NCI-H226 (cell line): ENCODE data around the gene TNIP2.
A peak's percentile ranks its signal among the peaks of the same experiment; 100 is the strongest.

Experiments used
- DNase-seq: peaks from one replicate; pipeline ENCODE4 v3.0.0-alpha.2; 2015

TNIP2 gene, protein sequence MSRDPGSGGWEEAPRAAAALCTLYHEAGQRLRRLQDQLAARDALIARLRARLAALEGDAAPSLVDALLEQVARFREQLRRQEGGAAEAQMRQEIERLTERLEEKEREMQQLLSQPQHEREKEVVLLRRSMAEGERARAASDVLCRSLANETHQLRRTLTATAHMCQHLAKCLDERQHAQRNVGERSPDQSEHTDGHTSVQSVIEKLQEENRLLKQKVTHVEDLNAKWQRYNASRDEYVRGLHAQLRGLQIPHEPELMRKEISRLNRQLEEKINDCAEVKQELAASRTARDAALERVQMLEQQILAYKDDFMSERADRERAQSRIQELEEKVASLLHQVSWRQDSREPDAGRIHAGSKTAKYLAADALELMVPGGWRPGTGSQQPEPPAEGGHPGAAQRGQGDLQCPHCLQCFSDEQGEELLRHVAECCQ

DNA sequence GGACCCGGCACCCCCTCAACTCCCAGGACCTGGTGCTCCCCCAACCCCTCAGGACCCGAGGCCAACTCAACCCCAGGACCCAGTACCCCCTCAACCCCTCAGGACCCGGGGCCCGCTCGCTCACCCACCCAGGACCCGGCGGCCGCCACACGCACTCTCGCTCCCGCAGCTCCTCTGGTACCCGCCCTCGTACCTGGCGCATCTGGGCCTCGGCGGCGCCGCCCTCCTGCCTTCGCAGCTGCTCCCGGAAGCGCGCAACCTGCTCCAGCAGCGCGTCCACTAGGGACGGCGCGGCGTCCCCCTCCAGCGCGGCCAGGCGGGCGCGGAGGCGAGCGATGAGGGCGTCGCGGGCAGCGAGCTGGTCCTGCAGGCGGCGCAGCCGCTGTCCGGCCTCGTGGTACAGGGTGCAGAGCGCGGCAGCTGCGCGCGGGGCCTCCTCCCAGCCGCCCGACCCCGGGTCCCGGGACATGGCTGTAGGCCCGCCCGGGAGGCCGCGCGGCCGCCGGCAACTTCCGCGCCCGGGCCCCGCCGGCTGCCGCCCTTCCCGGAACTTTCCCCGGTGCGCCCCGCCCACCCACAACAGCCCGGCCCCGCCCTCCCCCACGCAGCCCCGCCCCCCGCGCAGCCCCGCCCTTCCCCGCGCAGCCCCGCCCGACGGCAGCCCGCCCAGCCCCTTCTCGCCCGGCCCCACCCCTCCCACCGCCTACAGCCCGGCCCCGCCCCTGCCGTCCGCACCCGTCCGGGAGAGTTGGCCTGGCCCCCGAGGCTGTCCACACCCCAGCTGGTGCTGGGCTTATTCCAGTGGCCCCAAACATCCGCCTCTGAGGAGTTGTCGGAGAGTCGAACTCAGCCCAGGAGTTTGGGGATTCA, at the start of gene TNIP2:
TSS of gene TNIP2 (minus strand) at position 516 of the 870 bp plus-strand sequence. CDS start at position 469, 47 bp downstream.
- DNase-seq, result peak; percentile 65

DNA sequence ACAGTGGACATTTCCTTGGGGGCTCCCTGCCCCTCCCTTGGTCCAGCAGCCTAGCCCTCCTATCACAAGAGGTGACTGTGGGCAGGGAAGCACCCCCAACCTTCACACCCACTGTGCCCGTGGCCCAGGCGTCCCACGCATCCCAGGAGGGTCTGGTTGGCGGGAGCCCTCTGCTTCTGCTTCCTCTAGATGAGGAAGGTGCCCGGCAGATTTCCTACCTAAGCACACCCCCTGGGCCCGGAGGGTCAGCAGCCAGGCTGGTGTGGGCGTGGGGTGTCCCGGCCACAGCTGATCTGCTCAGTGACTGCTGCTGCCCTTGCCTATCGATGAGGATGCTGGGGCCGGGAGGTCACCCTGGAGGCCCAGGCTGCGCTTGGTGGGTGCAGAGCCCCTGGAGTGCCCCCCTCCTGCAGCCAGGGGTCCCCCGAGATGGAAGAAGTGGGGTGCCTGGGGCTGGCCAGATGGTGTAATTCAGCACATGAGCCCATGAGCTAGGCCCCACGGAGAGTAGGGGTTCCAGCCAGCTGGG, 48.9 kb upstream of the TNIP2 start:
- DNase-seq, result no peak

- no peak for DNase-seq
Observed at GRCh38 chr4:2804449-2804972, 48.4 kb upstream of the TNIP2 start.

- no peak for DNase-seq
Observed at GRCh38 chr4:2803624-2804448, 47.7 kb upstream of the TNIP2 start.

DNA sequence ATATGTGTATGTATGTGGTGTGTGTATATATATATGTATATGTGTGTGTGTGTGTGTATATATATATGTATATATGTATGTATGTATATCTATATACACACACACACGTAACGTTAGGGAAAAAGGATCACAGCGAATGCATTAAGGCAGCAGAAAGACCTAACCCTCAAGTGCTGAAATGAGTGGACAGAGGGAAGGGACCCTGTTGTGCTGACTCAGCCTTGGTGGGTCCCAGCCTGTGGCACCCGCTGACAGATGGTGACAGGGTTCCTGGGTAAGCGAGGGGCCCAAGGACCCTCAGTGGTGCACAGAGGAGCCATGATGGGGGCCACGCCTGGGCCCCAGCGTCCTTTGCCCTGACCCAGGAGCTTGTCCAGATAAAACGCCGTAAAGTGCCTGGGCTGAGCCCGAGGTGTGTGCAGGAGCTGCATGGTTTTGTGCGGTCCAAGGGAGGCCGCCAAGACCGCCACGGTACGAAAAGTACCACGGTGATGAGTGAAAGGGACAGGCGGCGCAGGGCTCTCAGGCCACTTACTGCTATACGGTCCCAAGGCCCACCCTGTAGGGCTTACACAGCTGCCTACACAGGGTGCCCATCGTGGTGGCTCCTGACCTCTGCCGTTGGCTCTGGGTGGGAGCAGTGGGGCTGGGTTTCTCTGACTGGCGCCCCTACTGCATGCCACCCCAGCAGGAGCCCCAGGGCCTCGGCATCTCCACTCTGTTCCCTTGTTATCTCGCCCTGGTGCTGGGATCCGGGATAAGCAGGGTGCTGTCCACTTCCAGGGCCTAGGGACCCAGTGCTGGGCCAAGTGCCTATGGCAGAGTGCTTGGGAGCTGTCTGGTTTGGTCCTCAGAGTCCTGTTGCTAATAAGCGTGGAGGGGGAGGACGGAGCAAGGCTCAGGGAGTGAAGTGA, 46.7 kb upstream of the TNIP2 start:
- DNase-seq, result no peak

GRCh38 chr4:2800691-2801596, 44.8 kb upstream of the TNIP2 start:
- DNase-seq, result no peak

DNA sequence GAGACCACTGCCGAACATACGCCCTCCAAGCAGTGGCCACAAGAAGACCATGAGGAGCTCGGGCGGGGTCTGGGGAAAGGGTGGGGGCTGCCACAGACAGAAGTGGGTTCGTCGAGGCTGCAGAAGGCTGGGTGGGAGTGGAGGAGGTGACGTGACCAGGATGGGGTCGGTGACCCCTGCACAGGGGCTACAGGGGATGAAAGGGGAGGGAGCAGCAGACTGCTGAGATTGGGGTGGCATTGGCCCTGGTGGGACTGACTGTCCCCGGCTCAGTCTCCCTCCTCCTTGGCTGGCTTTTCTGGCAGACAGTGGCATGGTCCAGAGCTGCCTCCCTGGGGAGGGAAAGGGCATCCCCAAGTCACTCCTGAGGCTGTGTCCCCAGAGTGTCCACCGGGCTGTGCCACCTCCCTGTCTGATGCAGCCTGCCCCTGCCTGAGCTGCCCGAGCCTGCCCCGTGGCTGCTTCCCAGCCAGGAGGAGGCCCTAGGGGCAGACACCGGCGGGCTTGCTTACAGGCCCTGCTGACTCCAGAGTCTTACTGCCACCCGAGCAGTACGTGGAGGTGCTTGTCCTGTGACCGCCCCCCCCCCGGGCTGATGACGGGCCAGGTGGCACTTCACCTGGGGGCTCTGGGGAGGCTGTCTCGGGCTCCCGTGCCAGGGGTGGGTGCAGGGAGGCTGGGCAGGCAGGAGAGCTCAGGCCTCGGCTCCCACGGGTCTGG, 44.0 kb upstream of the TNIP2 start:
- DNase-seq, result no peak

- DNase-seq, result no peak
Observed at GRCh38 chr4:2799224-2799911, 43.2 kb upstream of the TNIP2 start.

GRCh38 chr4:2798399-2799223, 42.5 kb upstream of the TNIP2 start:
- peak; percentile 58 for DNase-seq

DNA sequence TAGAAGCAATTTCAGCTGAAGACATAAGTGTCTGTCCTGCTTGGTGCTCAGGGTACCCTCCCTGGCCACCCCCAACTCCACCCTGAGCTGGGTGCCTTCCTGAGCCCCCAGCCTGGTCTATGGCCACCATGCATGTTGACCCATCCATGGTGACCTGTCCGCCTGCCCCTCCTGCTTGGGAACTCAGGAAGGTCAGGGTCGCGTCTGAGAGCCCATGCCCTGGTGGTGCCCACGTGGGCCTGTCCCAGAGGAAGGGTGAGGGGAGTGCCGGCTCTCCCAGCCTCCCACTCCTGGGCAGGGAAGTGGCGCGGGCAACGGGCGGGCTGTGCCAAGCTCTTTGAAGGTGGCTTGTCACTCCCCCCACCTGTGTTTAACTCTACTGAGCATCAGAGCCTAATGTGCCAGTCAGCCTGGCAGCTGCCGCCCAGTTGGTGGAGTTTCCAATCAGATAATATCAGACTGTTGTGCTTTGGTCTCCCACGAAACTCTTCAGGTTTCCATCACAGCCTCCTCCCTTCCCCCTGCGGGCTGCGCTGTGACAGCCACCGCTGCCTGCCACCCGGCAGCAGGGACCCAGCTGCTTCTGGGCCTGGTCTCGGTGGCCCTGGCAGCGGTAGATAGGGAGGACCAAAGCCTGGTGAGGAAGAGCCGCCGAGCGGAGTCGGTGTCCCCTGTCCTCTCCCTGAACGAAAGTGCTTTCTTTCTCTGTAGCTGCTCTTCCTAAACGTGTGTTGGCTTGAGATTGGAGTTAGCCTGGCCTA, 41.6 kb upstream of the TNIP2 start:
- DNase-seq, result no peak

GRCh38 chr4:2796849-2797544, 40.9 kb upstream of the TNIP2 start:
- no peak for DNase-seq

- peak; percentile 82 for DNase-seq
Observed at GRCh38 chr4:2795893-2796848, 40.0 kb upstream of the TNIP2 start.

- no peak for DNase-seq
Observed at GRCh38 chr4:2795300-2795892, 39.3 kb upstream of the TNIP2 start.

DNA sequence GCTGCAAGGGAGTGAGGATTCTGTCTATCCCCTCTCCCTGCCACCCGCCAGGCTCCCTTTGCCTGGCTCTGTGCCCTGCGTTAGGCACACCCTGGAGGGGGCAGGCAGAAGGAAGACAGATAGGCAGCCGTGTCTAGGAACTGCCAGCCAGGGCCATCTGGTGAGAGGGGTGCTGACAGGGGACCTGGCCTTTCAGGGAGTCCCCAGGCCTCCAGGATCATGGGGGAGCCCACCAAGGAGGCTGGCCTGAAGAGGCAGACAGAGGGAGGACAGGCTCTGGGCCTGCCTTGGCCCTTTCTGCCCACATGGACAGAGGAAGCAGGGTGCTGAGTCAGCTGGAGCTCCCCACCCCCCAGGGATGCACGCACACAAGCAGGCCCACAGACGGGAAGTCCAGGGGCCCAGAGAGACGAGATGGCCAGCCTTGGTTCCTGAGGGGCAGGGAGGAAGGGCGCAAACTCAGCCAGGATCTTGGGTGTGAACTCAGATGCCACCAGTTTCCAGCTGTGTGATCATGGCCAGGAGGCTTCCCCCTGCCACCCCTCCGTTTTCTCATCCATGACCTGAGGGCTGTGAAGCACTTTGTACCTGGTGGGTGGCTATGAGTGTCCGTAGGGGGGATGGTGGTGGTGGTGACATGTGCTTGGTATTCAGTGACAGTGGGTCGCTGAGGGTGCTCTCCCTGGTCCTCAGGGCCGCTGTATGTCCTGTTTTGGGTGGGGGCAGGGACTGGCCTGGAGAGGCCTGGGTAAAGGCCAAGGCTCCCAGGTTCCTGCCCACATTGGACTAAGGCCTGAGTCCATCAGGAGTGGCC, 38.6 kb upstream of the TNIP2 start:
- DNase-seq, result peak; percentile 61
